OCI-LY7 (cell line): ENCODE data around the gene URGCP.

ENCODE experiments used
- EZH2phosphoT487 ChIP-seq: fragments of 200-600 bp; sonication (generic); IDR thresholded peaks from 2 replicates; pipeline ENCODE4 v1.6.1; 2018; ENCODE audit warnings: low read depth, borderline replicate concordance, mild to moderate bottlenecking, mixed run types, antibody characterized with exemption, low read length, moderate library complexity, mixed read lengths
- TF ChIP-seq, protein P1 (sequence below): fragments of 200-600 bp; sonication (generic); conservative IDR thresholded peaks from 2 replicates; pipeline ENCODE4 v1.5.1; 2014; ENCODE audit warnings: mild to moderate bottlenecking, antibody characterized with exemption, low read length, moderate library complexity, mixed read lengths

GRCh38 chr7:43873300-43873699 is 33.1 kb downstream of the URGCP start:
- no peak for TF ChIP-seq EZH2phosphoT487
- TF ChIP-seq, protein P1, sequence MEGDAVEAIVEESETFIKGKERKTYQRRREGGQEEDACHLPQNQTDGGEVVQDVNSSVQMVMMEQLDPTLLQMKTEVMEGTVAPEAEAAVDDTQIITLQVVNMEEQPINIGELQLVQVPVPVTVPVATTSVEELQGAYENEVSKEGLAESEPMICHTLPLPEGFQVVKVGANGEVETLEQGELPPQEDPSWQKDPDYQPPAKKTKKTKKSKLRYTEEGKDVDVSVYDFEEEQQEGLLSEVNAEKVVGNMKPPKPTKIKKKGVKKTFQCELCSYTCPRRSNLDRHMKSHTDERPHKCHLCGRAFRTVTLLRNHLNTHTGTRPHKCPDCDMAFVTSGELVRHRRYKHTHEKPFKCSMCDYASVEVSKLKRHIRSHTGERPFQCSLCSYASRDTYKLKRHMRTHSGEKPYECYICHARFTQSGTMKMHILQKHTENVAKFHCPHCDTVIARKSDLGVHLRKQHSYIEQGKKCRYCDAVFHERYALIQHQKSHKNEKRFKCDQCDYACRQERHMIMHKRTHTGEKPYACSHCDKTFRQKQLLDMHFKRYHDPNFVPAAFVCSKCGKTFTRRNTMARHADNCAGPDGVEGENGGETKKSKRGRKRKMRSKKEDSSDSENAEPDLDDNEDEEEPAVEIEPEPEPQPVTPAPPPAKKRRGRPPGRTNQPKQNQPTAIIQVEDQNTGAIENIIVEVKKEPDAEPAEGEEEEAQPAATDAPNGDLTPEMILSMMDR: no peak
